K562 (cell line): ENCODE results near the gene FAM169A. TPM values are rescaled to one million over a fixed set of nuclear protein-coding genes. Genes with fewer than 3 reads are reported as not detected.

Experiments used
- ATAC-seq: fragments of 200-7000 bp; cut with Tn5 transposase; 3 replicates; pipeline ENCODE4 v1.9.1; 2020; ENCODE audit warnings: moderate library complexity
- BruUV-seq: library from RNA; stranded (reverse); fragments of 400-500 nt; replicated peaks from 2 replicates; lab custom pipeline; 2021; lab: Mats Ljungman, UMichigan
- CTCF ChIA-PET: fragments of 300-600 bp; formaldehyde crosslinking; extraction: SDS; loops from one replicate; lab custom pipeline; 2021; ENCODE audit warnings: low intra/inter-chr PET ratio; lab: Yijun Ruan, JAX
- POLR2A ChIA-PET: fragments of 300-600, 350-650 bp; sonication (Branson Sonifier 250); formaldehyde crosslinking; extraction: SDS; loops from one replicate; lab custom pipeline; 2021; ENCODE audit warnings: antibody characterized with exemption, inconsistent platforms; lab: Yijun Ruan, JAX
- DNase-seq, 4 experiments: peaks; one replicate each; pipeline versions ENCODE4 v3.0.0 to v3.0.0-alpha.2; 2011 to 2018; ENCODE audit warnings: low spot score in 3 of 4, mixed read lengths in 3 of 4; ENCODE audit errors: extremely low read depth in 1 of 4
- FAIRE-seq: peaks from 2 replicates; lab custom pipeline; 2011; peaks lifted over from hg19 to GRCh38; lab: Jason Lieb, UNC
- H2AFZ ChIP-seq: 2 replicates; pipeline ENCODE4 v1.6.0; 2011; ENCODE audit warnings: low read depth, low read length, control low read depth, inconsistent platforms
- H3K27ac ChIP-seq: fragments of 200-600 bp; 3 replicates; pipeline ENCODE4 v1.8.0; 2011; ENCODE audit warnings: low read depth, mild to moderate bottlenecking, control low read depth, inconsistent platforms, low read length, moderate library complexity, mixed read lengths; ENCODE audit errors: extremely low read depth
- H3K27me3 ChIP-seq, 2 experiments: fragments of 300-600 bp in 1 of 2; 2 replicates in 1 of 2; 3 replicates in 1 of 2; pipeline versions ENCODE4 v1.6.0 to v1.8.0; 2011; ENCODE audit warnings: inconsistent platforms in 2 of 2, low read length in 2 of 2, mild to moderate bottlenecking in 1 of 2, mixed read lengths in 1 of 2, moderate library complexity in 1 of 2; ENCODE audit not compliant: control insufficient read depth in 2 of 2, insufficient read depth in 2 of 2
- H3K36me3 ChIP-seq: fragments of 300-600 bp; 3 replicates; pipeline ENCODE4 v1.8.0; 2011; ENCODE audit warnings: mild to moderate bottlenecking, low read length, inconsistent platforms; ENCODE audit not compliant: control insufficient read depth, insufficient read depth
- H3K4me1 ChIP-seq, 2 experiments: fragments of 200-600 bp in 1 of 2; replicated peaks in 1 of 2; 2 replicates in 1 of 2; 3 replicates in 1 of 2; pipeline versions ENCODE4 v1.5.1 to v1.8.0; 2011; ENCODE audit warnings: inconsistent platforms in 2 of 2, low read length in 2 of 2, mild to moderate bottlenecking in 1 of 2, mixed read lengths in 1 of 2, moderate library complexity in 1 of 2; ENCODE audit not compliant: control insufficient read depth in 2 of 2, insufficient read depth in 2 of 2
- H3K4me2 ChIP-seq: 2 replicates; pipeline ENCODE4 v1.6.1; 2011; ENCODE audit warnings: low read length, control low read depth, inconsistent platforms, mixed read lengths; ENCODE audit not compliant: insufficient read depth
- H3K4me3 ChIP-seq: fragments of 200-600 bp; sonication (generic), shearing (Covaris generic); 2 replicates; pipeline ENCODE4 v1.5.1; 2016; ENCODE audit warnings: control low read depth, inconsistent platforms
- H3K79me2 ChIP-seq: fragments of 200-600 bp; 3 replicates; pipeline ENCODE4 v1.8.0; 2011; ENCODE audit warnings: low read length, inconsistent platforms; ENCODE audit not compliant: control insufficient read depth, insufficient read depth
- H3K9ac ChIP-seq, 2 experiments: 2 replicates each; pipeline versions ENCODE4 v1.6.0 to v1.6.1; 2011; ENCODE audit warnings: low read depth in 2 of 2, low read length in 2 of 2, control low read depth in 1 of 2, inconsistent platforms in 1 of 2, mild to moderate bottlenecking in 1 of 2, mixed read lengths in 1 of 2; ENCODE audit not compliant: insufficient read depth in 1 of 2
- H3K9me1 ChIP-seq: one replicate; pipeline ENCODE4 v1.6.0; 2011; ENCODE audit warnings: inconsistent platforms, mild to moderate bottlenecking, low read length, moderate library complexity; ENCODE audit not compliant: control insufficient read depth, insufficient read depth
- H3K9me3 ChIP-seq: replicated peaks from 2 replicates; pipeline ENCODE4 v1.5.1; 2011; ENCODE audit warnings: low read depth, low read length, inconsistent platforms; ENCODE audit not compliant: control insufficient read depth, insufficient read depth
- H4K20me1 ChIP-seq: replicated peaks from 2 replicates; pipeline ENCODE4 v1.6.1; 2011; ENCODE audit warnings: low read length, inconsistent platforms, mixed read lengths; ENCODE audit not compliant: control insufficient read depth, insufficient read depth
- CREB1 ChIP-seq, 2 experiments: sonication (generic) in 1 of 2; formaldehyde crosslinking in 1 of 2; IDR thresholded peaks; 2 replicates each; pipeline versions ENCODE4 v1.6.1 to v1.8.0; 2012 to 2022; ENCODE audit warnings: inconsistent platforms in 1 of 2, mild to moderate bottlenecking in 1 of 2, missing genetic modification reagents in 1 of 2, moderate library complexity in 1 of 2
- MYBL2 ChIP-seq, 2 experiments: fragments of 450-650 bp in 1 of 2; sonication (generic) in 1 of 2; formaldehyde crosslinking in 1 of 2; IDR thresholded peaks; 2 replicates each; pipeline versions ENCODE4 v1.6.1 to v1.8.1; 2017 to 2022; ENCODE audit warnings: borderline replicate concordance in 1 of 2, inconsistent platforms in 1 of 2, low read depth in 1 of 2, mild to moderate bottlenecking in 1 of 2, missing genetic modification reagents in 1 of 2, moderate library complexity in 1 of 2
- SIX5 ChIP-seq, 2 experiments: IDR thresholded peaks; 2 replicates each; pipeline ENCODE4 v1.6.1; 2011; ENCODE audit warnings: low read length in 2 of 2, borderline replicate concordance in 1 of 2, low read depth in 1 of 2, mild to moderate bottlenecking in 1 of 2, moderate library complexity in 1 of 2; ENCODE audit not compliant: insufficient read depth in 1 of 2
- TGIF2 ChIP-seq: sonication (generic); formaldehyde crosslinking; IDR thresholded peaks from 2 replicates; pipeline ENCODE4 v1.8.1; 2022; ENCODE audit warnings: mild to moderate bottlenecking, missing genetic modification reagents, moderate library complexity
- ZNF830 ChIP-seq: fragments of 250-450 bp; sonication (Bioruptor Pico); IDR thresholded peaks from 2 replicates; pipeline ENCODE4 v1.5.0; 2021; ENCODE audit warnings: mild to moderate bottlenecking
- WGBS: fragments of 100-300 bp; shearing (Covaris generic); methylation state at CpG from one replicate; pipeline ENCODE4 v1.1.6; 2016; ENCODE audit warnings: low coverage, mixed read lengths; ENCODE audit not compliant: insufficient coverage; ENCODE audit errors: missing lambda C conversion rate; 5-methylcytosine and 5-hydroxymethylcytosine counted together
- in situ Hi-C: fragments of 300-500 bp; cut with MboI; formaldehyde crosslinking; loops from 4 replicates; pipeline ENCODE4 v1.15.0; 2018; ENCODE audit warnings: inconsistent platforms, mixed read lengths
- intact Hi-C: fragments of 100-400 bp; cut with micrococcal nuclease; formaldehyde crosslinking; loops from 2 replicates; pipeline ENCODE4 v1.14.2; 2022
- polyA plus RNA-seq, 8 experiments: library from polyadenylated mRNA; depleted of rRNA in 4 of 8; stranded (reverse) in 5 of 8; unstranded in 3 of 8; fragments of >200 nt; fragmentation: Nextera tagmentation in 2 of 8; fragmentation: Illumina TruSeq in 1 of 8; extraction: Ambion mirVana in 2 of 8; extraction: Trizol in 1 of 8; gene quantifications; 2 replicates each; pipeline versions ENCODE4 v1.2.1 to v1.2.3, GENCODE V29; 2011 to 2014; ENCODE audit warnings: inconsistent platforms in 1 of 8, missing spikeins in 1 of 8
- total RNA-seq, 7 experiments: library from RNA; depleted of rRNA in 6 of 7; stranded (reverse); fragments of >200 nt in 6 of 7; fragmentation: Illumina TruSeq in 2 of 7; extraction: Trizol in 2 of 7; gene quantifications; 2 replicates each; pipeline versions ENCODE4 v1.2.1 to v1.2.3, GENCODE V29; 2011 to 2021; ENCODE audit warnings: low replicate concordance in 1 of 7
- TF ChIP-seq, protein P1 (sequence below): fragments of 450-650 bp; IDR thresholded peaks from 2 replicates; pipeline ENCODE4 v1.6.1; 2018; ENCODE audit not compliant: partially characterized antibody

The FAM169A gene
- total and polyA plus RNA-seq, 9 of the 15 experiments (the other 6 are each of a cell fraction or from before 2014, with no cell fraction given): 0.01 to 0.04 TPM; not detected in 7

DNA sequence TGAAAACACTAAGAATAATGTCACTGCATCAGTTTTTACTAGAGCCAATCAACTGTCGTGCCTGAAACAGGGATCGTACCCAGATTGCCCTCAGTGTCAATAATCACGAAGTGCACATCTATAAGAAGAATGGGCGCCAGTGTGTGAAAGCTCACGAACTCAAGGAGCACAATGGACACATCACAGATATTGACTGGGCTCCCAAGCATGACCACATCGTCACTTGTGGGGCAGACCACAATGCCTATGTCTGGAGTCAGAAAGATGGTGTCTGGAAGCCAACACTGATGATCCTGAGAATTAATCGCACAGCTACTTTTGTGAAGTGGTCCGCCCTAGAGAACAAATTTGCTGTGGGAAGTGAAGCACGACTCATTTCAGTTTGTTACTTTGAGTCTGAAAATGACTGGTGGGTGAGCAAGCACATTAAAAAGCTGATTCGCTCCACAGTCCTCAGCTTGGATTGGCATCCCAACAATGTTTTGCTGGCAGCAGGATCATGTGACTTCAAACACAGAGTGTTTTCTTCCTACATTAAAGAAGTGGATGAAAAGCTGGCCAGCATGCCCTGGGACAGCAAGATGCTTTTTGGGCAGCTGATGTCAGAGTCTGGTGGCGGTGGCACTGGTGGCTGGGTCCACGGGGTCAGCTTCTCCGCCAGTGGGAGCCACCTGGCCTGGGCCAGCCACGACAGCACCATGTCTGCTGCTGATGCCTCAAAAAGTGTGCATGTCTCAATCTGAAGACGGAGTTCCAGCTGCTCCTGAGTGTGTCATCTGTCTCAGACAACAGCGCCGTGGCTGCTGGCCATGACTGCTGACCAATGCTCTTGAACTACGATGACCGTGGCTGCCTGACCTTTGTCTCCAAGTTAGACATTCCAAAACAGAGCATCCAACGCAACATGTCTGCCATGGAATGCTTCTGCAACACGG lies 66.9 kb downstream of the FAM169A start:
- TF ChIP-seq TGIF2: no peak
- TF ChIP-seq ZNF830: no peak
- TF ChIP-seq, protein P1, sequence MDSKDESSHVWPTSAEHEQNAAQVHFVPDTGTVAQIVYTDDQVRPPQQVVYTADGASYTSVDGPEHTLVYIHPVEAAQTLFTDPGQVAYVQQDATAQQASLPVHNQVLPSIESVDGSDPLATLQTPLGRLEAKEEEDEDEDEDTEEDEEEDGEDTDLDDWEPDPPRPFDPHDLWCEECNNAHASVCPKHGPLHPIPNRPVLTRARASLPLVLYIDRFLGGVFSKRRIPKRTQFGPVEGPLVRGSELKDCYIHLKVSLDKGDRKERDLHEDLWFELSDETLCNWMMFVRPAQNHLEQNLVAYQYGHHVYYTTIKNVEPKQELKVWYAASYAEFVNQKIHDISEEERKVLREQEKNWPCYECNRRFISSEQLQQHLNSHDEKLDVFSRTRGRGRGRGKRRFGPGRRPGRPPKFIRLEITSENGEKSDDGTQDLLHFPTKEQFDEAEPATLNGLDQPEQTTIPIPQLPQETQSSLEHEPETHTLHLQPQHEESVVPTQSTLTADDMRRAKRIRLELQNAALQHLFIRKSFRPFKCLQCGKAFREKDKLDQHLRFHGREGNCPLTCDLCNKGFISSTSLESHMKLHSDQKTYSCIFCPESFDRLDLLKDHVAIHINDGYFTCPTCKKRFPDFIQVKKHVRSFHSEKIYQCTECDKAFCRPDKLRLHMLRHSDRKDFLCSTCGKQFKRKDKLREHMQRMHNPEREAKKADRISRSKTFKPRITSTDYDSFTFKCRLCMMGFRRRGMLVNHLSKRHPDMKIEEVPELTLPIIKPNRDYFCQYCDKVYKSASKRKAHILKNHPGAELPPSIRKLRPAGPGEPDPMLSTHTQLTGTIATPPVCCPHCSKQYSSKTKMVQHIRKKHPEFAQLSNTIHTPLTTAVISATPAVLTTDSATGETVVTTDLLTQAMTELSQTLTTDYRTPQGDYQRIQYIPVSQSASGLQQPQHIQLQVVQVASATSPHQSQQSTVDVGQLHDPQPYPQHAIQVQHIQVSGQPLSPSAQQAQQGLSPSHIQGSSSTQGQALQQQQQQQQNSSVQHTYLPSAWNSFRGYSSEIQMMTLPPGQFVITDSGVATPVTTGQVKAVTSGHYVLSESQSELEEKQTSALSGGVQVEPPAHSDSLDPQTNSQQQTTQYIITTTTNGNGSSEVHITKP: no peak
- TF ChIP-seq SIX5 (IDR thresholded peaks at IDR 0.05; ENCODE audit: borderline replicate concordance in 1 of 2, insufficient read depth in 1 of 2, low read depth in 1 of 2, low read length in 2 of 2): no peak
- no peak for TF ChIP-seq MYBL2 (IDR thresholded peaks at IDR 0.05; ENCODE audit: low read depth)
- TF ChIP-seq MYBL2 (CRISPR knock-in tag; IDR thresholded peaks at IDR 0.05; ENCODE audit: borderline replicate concordance): no peak
- no peak for TF ChIP-seq CREB1 (IDR thresholded peaks at IDR 0.05)
- no peak for TF ChIP-seq CREB1 (CRISPR knock-in tag; IDR thresholded peaks at IDR 0.05)
- peaks cover 11 to 23% of the 10 kb centered on the region in 2 experiments; a peak in 3 of 5 replicates for H3K27me3 ChIP-seq
- WGBS: under 1% methylated on average over 20 of the region's 21 CpGs
- FAIRE-seq (peak; percentile 35), DNase-seq (no peak), ATAC-seq (no peak)
- CTCF ChIA-PET: no interaction called here
- H3K4me2 ChIP-seq: no peak overlapping the region; the same call in 1 of the 2 replicates
- intact Hi-C loops (no loop called here), in situ Hi-C loops (no loop called here)
- 0 out of 4 replicates have a peak overlapping the region, but pooled peaks of 1 of the 2 experiments have one; percentile 26 for H3K9ac ChIP-seq
- no peaks in the 10 kb centered on the region for H4K20me1 ChIP-seq
- no peaks in the 10 kb centered on the region for H3K79me2 ChIP-seq
- POLR2A ChIA-PET: interaction anchor here (1.4 kb wide), 1 partner anchor 25 kb away, joined by 3 read pairs; no protein-coding TSS in a partner anchor
- no peak overlapping the region for H3K27ac ChIP-seq
- no peaks in the 10 kb centered on the region for H3K9me1 ChIP-seq
- no peaks in the 10 kb centered on the region; a peak in 1 of 5 replicates for H3K4me1 ChIP-seq
- H3K9me3 ChIP-seq: no peaks in the 10 kb centered on the region
- no peaks in the 10 kb centered on the region for H3K36me3 ChIP-seq
- no TSS peak for BruUV-seq
- H2AFZ ChIP-seq: no peak overlapping the region
- H3K4me3 ChIP-seq: no peak overlapping the region
